Mucosa of stomach (tissue), 1 donor: Measurements from ENCODE around the gene RRM2.
"Not testable (repeated sequence)": the region's sequence is repeated elsewhere in the genome, so short reads cannot be mapped to it uniquely, and the experiment has no call there.

Experiments
- H3K27me3 ChIP-seq: one replicate; pipeline ENCODE4 v1.7.0; 2013; ENCODE audit warnings: mild to moderate bottlenecking, low read length; ENCODE audit not compliant: control insufficient read depth, insufficient read depth
- H3K36me3 ChIP-seq: one replicate; pipeline ENCODE4 v1.7.0; 2013; ENCODE audit warnings: low read length; ENCODE audit not compliant: control insufficient read depth, insufficient read depth
- H3K4me1 ChIP-seq: one replicate; pipeline ENCODE4 v1.7.0; 2013; ENCODE audit warnings: mild to moderate bottlenecking, low read length; ENCODE audit not compliant: control insufficient read depth, insufficient read depth
- H3K4me3 ChIP-seq: one replicate; pipeline ENCODE4 v1.7.0; 2013; ENCODE audit warnings: low read length
- H3K9ac ChIP-seq: one replicate; pipeline ENCODE4 v1.7.0; 2013; ENCODE audit warnings: mild to moderate bottlenecking, low read length, moderate library complexity
- H3K9me3 ChIP-seq: one replicate; pipeline ENCODE4 v1.7.0; 2013; ENCODE audit warnings: mild to moderate bottlenecking, low read length, moderate library complexity; ENCODE audit not compliant: control insufficient read depth
- donor health status: Pancreatic carcinoma.

The RRM2 gene

DNA sequence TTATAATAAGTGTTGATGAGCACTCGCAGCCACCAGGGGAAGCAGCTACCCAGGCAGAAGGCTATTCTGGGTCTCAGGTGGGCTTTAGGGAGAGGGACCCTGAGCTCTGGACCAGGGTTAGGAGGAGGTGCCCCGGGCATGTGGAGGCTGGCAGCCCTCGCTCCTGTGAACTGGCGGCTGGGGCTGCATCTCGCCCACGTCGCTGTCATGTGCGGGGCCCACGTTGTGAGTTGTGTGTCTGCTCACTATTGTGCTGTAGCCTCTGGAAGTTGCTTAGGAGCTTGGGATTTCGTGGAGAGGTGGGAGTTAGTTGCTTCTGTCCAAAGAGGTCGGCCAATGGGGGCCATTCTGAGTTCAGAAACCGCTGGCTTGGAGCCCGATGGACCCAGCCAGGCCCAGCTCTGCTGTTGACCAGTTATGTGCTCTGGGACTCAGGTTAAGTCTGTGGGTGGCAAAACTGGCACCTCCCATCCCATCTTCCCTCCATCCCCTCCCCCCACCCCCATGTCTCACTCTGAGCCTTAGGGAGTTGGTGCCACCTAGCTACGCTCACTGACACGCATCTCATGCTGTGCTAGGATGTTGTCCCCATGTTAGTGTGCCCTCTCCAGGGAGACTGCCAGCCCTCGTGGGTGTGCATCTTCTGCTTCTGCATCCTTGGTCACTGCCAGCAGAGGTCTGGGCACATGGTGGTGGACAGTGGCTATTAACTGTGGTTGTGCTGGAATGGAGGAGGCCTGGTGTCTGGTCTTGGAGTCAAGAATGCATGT, 18.5 kb downstream of the RRM2 start:
- Histone ChIP-seq H3K27me3 (no peaks in the 10 kb centered on the region), H3K9ac (no peak overlapping the region), H3K4me1 (peaks cover 4% of the 10 kb centered on the region), H3K36me3 (no peaks in the 10 kb centered on the region), H3K9me3 (no peaks in the 10 kb centered on the region), H3K4me3 (no peak overlapping the region)

DNA sequence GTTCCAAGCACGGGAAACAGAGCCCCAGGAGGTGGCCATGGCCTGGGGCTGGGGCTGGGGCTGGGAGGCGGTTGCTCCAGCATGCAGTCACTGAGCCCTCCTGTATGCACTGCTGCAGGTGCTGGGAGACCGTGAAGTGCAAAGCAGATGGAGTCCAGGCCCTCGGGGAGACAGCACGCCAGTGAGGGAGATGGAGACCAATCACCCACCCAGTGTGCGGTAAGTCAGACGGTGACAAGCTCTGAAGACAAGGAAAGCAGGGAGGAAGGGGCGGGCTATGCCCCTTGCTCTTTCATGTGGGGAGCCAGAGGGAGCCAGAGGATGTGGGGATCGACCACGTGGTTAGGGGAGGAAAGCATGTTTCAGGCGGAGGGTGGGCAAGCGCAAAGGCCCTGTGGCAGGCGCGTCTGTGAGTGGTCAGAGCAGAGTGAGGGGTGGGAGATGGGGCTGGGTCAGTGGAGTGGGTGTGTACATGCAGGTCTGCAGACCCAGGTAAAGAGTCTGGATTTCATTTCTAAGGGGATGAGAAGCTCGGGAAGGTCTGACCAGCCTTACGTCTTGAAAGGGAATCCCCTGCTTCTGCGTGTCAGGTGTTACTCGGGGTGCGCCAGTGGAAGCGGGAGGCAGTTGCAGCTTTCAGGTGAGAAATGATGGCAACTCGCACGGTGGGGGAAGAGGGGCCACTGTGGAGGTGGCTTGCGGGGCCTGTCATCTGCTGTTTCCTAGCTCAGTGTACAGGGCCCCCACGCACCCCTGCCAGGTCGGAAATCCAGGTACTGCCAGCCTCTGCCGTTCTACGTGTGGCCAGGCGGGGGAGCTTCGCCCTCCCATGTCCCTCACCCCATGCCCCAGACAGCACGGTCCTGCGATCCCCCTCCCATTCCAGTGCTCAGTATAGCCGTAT, 19.4 kb downstream of the RRM2 start:
- H3K9me3 ChIP-seq = no peaks in the 10 kb centered on the region
- no peaks in the 10 kb centered on the region for H3K27me3 ChIP-seq
- H3K4me1 ChIP-seq = peaks cover 4% of the 10 kb centered on the region
- no peak overlapping the region for H3K9ac ChIP-seq
- H3K4me3 ChIP-seq = no peak overlapping the region
- no peaks in the 10 kb centered on the region for H3K36me3 ChIP-seq

DNA sequence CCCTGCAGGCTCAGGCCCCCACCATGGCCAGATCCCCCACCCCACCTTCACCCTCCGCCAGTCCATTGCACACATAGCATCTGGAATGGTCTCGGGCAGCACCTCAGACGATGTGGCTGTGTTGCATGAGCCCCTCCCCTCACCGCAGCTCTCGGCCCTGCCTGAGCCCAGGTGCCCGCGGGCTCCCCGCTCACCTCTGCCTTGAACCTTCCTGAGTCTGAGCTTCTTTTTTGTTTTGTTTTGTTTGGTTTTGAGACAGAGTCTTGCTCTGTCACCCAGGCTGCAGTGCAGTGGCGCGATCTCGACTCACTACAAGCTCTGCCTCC, 20.1 kb downstream of the RRM2 start:
- Histone ChIP-seq H3K27me3 (no peaks in the 10 kb centered on the region), H3K4me1 (peaks cover 4% of the 10 kb centered on the region), H3K9ac (no peak overlapping the region), H3K4me3 (no peak overlapping the region), H3K36me3 (no peaks in the 10 kb centered on the region), H3K9me3 (no peaks in the 10 kb centered on the region)

DNA sequence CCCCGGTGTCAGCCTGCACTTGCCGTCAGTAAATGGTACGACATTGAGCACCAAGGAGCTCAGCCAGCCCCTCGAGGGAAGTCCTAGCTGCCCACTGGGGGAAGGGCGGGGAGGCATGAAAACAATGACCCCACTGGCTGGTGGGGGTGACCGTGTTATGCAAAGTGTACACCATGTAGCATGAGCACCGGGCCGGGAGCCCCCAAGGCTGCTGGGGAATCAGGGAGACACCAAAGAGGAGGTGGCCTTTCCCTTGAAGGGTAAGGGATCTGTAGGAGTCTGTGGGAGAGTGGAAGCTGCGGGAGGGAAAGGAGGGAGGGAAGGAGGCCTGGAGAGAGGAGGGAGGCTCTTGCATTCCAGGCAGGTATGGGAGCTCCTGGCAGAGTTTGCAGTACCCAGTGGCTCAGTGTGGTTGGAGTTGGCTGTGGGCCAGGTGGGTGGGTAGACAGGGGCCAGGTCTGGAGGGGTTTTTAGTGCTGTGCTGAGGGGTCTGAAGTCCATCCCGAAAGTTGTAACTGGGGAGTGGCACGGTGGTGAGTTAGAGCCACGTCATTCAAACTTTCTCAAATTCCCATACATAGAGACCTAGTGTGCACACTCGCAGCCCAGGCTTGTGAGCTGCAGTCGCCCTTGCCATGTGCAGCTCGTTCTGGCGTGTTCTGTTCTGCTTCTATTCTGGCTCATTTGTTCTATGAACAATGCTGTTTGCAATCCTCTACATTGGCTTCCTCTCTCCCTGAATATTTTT, 22.4 kb downstream of the RRM2 start:
- Histone ChIP-seq H3K27me3 (no peaks in the 10 kb centered on the region), H3K9me3 (no peaks in the 10 kb centered on the region), H3K4me1 (peaks cover 4% of the 10 kb centered on the region), H3K4me3 (no peak overlapping the region), H3K9ac (no peak overlapping the region), H3K36me3 (no peaks in the 10 kb centered on the region)

DNA sequence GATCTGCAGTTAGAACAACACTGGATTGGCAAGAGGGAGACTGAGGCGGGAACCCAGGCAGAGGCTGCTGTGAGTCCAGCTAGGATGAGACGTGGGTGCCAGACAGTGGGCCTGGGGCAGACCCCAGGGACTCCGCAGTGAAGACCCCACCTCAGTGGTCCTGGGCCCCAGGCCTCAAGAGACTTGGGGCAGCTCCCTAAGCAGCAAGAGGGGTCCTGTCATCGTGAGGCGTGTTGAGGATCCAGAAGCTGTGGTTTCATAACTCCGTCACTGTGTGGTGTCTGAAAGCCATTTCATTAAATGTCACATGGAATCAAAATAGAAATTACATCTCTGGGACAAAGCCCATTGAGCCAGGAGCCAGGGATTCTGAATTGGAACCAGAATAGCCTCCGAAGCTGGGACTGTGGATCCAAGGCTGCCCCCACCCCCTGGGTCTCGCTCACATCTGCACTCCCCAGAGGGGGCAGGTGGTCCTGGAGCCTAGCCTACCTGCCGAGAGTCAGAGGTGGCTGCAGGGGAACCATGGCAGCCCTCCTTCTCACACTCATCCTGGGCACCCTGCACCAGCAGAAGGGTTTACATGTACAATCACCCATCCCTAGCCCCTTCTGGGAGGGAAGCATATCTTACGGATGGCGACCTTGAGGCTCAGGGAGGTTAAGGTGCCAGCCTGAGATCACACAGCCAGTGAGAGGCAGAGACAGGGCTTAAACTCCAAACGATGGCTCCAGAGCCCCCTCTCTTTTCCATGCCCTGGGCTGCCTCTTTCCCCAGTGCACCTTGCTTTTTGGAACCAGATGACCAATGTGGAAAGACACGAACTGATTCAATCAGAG, 23.2 kb downstream of the RRM2 start:
- Histone ChIP-seq H3K9ac (no peak overlapping the region), H3K36me3 (no peaks in the 10 kb centered on the region), H3K9me3 (no peaks in the 10 kb centered on the region), H3K27me3 (no peaks in the 10 kb centered on the region), H3K4me1 (peaks cover 4% of the 10 kb centered on the region), H3K4me3 (no peak overlapping the region)

DNA sequence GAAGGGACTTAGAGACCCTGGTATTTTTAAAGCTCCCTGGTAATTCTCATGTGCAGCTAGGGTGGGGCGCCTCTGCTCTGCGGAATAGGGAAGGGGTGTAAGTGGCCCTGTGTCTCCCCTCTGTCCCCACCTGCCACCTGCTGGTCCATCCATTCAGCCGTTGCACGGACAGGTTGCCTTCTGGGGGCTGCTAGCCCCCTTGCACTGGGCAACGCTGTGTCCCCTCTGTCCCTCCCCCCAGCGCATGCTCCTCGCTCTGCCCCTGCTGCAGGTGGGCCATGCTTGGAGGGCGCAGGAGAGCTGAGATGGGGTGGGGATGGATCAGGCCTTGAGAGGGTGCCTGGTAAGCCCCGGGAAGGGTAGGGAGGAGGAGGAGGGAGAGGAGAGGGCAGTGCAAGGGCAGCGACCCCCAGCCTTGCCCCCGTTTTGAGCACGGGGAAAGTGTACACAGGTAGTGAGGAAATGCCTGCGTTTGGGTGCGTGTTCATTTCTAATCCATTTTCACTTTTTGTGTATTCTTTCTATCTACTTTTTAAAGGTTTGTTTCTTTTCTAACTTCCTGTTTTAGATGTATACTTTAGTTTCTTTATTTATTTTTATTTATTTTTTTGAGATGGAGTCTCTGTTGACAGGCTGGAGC, 23.9 kb downstream of the RRM2 start:
- Histone ChIP-seq H3K36me3 (no peaks in the 10 kb centered on the region), H3K27me3 (no peaks in the 10 kb centered on the region), H3K4me1 (peaks cover 4% of the 10 kb centered on the region), H3K9ac (no peak overlapping the region), H3K9me3 (no peaks in the 10 kb centered on the region), H3K4me3 (no peak overlapping the region)

DNA sequence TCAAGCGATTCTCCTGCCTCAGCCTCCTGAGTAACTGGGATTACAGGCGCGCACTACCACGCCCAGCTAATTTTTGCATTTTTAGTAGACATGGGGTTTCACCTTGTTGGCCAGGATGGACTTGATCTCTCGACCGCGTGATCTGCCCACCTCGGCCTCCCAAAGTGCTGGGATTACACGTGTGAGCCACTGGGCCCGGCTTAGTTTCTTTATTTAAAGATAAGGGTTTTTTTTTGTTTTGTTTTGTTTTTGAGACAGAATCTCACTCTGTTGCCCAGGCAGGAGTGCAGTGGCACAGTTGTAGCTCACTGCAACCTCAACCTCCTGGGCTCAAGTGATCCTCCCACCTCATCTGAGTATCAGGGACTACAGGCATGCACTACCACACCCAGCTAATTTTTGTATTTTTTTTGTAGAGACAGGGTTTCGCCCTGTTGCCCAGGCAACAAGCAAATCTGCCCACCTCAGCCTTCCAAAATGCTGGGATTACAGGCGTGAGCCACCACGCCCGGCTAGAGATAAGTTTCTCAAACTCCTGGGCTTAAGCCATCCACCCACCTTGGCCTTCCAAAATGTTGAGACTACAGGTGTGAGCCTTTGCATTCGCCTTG, 24.6 kb downstream of the RRM2 start:
- H3K4me3 ChIP-seq, H3K9ac ChIP-seq, H3K4me1 ChIP-seq, H3K36me3 ChIP-seq, H3K27me3 ChIP-seq, H3K9me3 ChIP-seq: not testable (repeated sequence)

DNA sequence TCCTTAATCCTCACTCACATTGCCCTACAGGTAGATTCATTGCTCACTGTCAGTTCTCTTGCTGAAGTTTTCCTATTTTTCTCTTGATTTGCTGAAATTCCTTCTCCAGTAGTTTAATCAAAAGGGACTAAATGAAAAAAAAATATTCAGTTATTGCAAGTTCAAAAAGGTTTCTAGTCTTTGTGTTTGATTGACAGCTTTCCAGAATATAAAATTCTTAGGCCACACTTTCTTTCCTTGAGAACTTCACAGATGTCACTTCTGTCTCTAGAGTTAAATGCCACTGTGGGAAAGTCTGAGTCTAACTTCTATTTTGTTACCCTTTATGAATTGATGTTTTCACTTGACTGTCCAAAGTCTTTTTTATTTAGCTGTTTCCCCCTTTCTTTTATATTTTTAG, 25.7 kb downstream of the RRM2 start:
- no peak overlapping the region for H3K9ac ChIP-seq
- no peaks in the 10 kb centered on the region for H3K36me3 ChIP-seq
- H3K4me1 ChIP-seq = no peaks in the 10 kb centered on the region
- no peaks in the 10 kb centered on the region for H3K9me3 ChIP-seq
- no peak overlapping the region for H3K4me3 ChIP-seq
- H3K27me3 ChIP-seq = no peaks in the 10 kb centered on the region

DNA sequence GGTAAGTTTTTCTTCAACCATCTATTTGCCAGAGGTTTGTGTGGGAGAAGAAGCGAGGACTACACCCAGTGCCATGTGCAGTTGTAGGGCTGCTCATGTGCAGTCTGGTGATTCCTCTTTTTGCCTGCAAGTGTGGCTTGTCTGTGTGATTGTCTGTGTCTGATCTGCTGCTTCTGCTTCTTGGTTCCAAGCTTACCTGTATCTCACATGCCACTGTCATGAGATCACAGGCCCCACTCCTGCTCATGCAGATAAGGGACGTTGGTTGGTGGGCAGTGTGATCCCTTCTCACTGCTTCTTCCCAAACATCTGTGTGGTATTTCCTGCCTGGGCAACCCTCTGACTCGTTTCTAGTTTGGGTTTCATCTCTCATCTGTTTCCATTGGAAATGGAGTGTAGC, 27.1 kb downstream of the RRM2 start:
- Histone ChIP-seq H3K4me3 (no peak overlapping the region), H3K9ac (no peak overlapping the region), H3K9me3 (no peaks in the 10 kb centered on the region), H3K4me1 (no peaks in the 10 kb centered on the region), H3K27me3 (no peaks in the 10 kb centered on the region), H3K36me3 (no peaks in the 10 kb centered on the region)

DNA sequence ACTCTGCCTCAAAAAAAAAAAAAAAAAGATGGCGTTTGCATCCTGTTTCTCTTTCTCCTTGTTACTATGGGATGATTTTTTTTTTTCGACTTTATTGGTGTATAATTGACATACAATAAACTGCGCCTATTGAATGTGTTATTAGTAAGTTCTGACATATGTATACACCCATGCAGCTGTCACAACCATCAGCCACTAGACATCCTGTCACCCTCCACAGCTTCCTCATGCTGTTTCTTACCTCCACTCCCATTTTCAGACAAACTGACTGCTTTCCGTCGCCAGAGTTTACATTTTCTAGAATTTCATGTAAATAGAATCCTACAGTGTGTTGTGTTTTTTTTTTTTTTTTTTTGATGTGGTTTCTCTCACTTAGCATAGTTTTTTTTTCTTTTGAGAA, 27.9 kb downstream of the RRM2 start:
- Histone ChIP-seq H3K4me1 (no peaks in the 10 kb centered on the region), H3K9ac (no peak overlapping the region), H3K4me3 (no peak overlapping the region), H3K9me3 (no peaks in the 10 kb centered on the region), H3K36me3 (no peaks in the 10 kb centered on the region), H3K27me3 (no peaks in the 10 kb centered on the region)

DNA sequence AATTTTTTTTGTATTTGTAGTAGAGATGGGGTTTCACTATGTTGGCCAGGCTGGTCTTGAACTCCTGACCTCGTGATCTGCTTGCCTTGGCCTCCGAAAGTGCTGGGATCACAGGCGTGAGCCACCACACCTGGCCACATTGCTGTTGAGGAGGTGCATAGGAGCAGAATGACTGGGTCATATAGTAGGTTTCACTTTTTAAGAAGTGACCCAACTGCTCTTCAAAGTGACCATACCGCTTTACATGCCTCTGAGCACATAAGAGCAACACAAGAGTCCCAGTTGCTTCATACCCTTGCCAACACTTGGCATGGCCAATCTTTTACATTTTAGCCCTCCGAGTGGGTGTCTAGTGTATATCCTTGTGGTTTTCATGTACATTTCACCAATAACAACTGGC, 28.9 kb downstream of the RRM2 start:
- Histone ChIP-seq H3K9ac (no peak overlapping the region), H3K27me3 (no peaks in the 10 kb centered on the region), H3K4me3 (no peak overlapping the region), H3K36me3 (no peaks in the 10 kb centered on the region), H3K4me1 (no peaks in the 10 kb centered on the region), H3K9me3 (no peaks in the 10 kb centered on the region)
